ENCODE results near the gene CCZ1B.
A peak's percentile ranks its signal among the peaks of the same experiment; 100 is the strongest.
"Not testable (repeated sequence)": the region's sequence is repeated elsewhere in the genome, so short reads cannot be mapped to it uniquely, and the experiment has no call there.

The CCZ1B gene

DNA sequence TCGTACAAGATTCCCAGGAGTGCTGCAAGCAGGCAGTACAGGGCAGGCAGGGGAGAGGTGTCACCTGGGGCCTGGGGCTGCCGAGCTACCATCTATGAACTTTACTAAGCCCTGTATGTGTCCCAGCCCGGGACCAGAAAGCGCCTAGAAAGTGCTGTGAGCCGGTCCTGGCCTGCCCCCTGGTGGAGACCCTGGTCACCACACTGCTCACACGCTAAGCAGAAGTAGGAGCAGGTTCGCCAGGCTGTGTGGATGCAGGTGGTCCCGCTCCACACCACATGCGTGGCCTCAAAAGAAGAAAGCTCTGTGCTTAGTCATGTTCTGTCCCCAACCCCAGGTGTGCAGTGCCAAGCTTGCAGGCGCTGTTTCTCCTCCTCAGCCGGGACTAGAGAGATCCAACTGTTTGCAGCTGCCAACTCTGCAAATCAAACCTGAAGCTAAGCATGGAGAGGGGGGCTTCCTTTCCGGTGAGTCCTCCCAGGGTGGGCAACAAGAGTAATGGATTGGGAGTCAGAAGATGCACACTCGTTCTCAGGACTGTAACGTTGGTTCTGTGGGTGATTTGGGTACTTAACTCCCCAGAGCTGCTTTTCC lies 31.7 kb upstream of the CCZ1B start:
- H4K20me1 ChIP-seq (ENCODE audit: insufficient read depth, low read length); H3F3A ChIP-seq (ENCODE audit: insufficient read depth, low read length); H3K9me2 ChIP-seq (ENCODE audit: low read depth, low read length); H3K27me3 ChIP-seq (ENCODE audit: insufficient read depth, low read length); H3K9ac ChIP-seq (ENCODE audit: low read length); H3K9me3 ChIP-seq (ENCODE audit: low read length); H3K4me3 ChIP-seq (ENCODE audit: low read depth, low read length, poor library complexity, severe bottlenecking); H3K4me2 ChIP-seq (ENCODE audit: low read length); H3K27ac ChIP-seq (ENCODE audit: low read depth, low read length, poor library complexity, severe bottlenecking); H3K4me1 ChIP-seq (ENCODE audit: insufficient read depth, low read length, severe bottlenecking); H2AFZ ChIP-seq (ENCODE audit: low read length); H3K36me3 ChIP-seq (ENCODE audit: insufficient read depth, low read length); H3K79me2 ChIP-seq (ENCODE audit: insufficient read depth, low read length): not testable (repeated sequence)
- TF ChIP-seq, protein P1, sequence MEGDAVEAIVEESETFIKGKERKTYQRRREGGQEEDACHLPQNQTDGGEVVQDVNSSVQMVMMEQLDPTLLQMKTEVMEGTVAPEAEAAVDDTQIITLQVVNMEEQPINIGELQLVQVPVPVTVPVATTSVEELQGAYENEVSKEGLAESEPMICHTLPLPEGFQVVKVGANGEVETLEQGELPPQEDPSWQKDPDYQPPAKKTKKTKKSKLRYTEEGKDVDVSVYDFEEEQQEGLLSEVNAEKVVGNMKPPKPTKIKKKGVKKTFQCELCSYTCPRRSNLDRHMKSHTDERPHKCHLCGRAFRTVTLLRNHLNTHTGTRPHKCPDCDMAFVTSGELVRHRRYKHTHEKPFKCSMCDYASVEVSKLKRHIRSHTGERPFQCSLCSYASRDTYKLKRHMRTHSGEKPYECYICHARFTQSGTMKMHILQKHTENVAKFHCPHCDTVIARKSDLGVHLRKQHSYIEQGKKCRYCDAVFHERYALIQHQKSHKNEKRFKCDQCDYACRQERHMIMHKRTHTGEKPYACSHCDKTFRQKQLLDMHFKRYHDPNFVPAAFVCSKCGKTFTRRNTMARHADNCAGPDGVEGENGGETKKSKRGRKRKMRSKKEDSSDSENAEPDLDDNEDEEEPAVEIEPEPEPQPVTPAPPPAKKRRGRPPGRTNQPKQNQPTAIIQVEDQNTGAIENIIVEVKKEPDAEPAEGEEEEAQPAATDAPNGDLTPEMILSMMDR (IDR thresholded peaks at IDR 0.05; ENCODE audit: low read length), result peak; percentile 48

GRCh38 chr7:6855563-6856131 lies 29.6 kb upstream of the CCZ1B start:
- H3K4me3 ChIP-seq (ENCODE audit: low read depth, low read length, poor library complexity, severe bottlenecking); H3F3A ChIP-seq (ENCODE audit: insufficient read depth, low read length); H3K4me2 ChIP-seq (ENCODE audit: low read length); H3K27me3 ChIP-seq (ENCODE audit: insufficient read depth, low read length); H3K27ac ChIP-seq (ENCODE audit: low read depth, low read length, poor library complexity, severe bottlenecking); H3K36me3 ChIP-seq (ENCODE audit: insufficient read depth, low read length); H2AFZ ChIP-seq (ENCODE audit: low read length); H3K79me2 ChIP-seq (ENCODE audit: insufficient read depth, low read length); H4K20me1 ChIP-seq (ENCODE audit: insufficient read depth, low read length); H3K4me1 ChIP-seq (ENCODE audit: insufficient read depth, low read length, severe bottlenecking); H3K9me3 ChIP-seq (ENCODE audit: low read length); H3K9ac ChIP-seq (ENCODE audit: low read length); H3K9me2 ChIP-seq (ENCODE audit: low read depth, low read length): not testable (repeated sequence)

GRCh38 chr7:6854747-6855562 lies 28.9 kb upstream of the CCZ1B start:
- H3K4me3 ChIP-seq (ENCODE audit: low read depth, low read length, poor library complexity, severe bottlenecking); H4K20me1 ChIP-seq (ENCODE audit: insufficient read depth, low read length); H3F3A ChIP-seq (ENCODE audit: insufficient read depth, low read length); H3K36me3 ChIP-seq (ENCODE audit: insufficient read depth, low read length); H3K9me2 ChIP-seq (ENCODE audit: low read depth, low read length); H3K4me2 ChIP-seq (ENCODE audit: low read length); H3K4me1 ChIP-seq (ENCODE audit: insufficient read depth, low read length, severe bottlenecking); H3K9me3 ChIP-seq (ENCODE audit: low read length); H3K9ac ChIP-seq (ENCODE audit: low read length); H2AFZ ChIP-seq (ENCODE audit: low read length); H3K79me2 ChIP-seq (ENCODE audit: insufficient read depth, low read length); H3K27me3 ChIP-seq (ENCODE audit: insufficient read depth, low read length); H3K27ac ChIP-seq (ENCODE audit: low read depth, low read length, poor library complexity, severe bottlenecking): not testable (repeated sequence)

DNA sequence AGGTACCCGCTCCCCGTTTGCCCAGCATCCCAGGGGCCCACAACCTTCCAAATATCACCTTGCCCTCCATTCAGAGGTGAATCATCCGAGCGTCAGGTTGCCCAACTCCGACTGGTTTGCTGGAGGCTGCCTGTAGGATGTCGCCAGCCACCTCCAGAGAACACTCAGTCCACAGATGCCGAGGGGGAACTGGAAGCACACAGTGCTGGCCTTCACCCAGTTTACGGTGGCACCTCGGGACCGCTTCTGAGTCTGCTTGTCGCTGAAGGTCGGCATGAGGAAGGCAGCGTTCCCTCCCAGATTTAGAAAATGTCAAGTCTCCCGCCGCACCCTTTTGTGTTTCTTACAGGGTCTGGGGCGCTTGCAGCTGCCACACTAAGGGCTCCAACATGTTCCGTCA lies 27.6 kb upstream of the CCZ1B start:
- not testable (repeated sequence) for H3K36me3 ChIP-seq (ENCODE audit: insufficient read depth, low read length); H3K4me2 ChIP-seq (ENCODE audit: low read length); H3K4me1 ChIP-seq (ENCODE audit: insufficient read depth, low read length, severe bottlenecking); H3K9ac ChIP-seq (ENCODE audit: low read length); H3K27ac ChIP-seq (ENCODE audit: low read depth, low read length, poor library complexity, severe bottlenecking); H3F3A ChIP-seq (ENCODE audit: insufficient read depth, low read length); H3K9me3 ChIP-seq (ENCODE audit: low read length); H3K4me3 ChIP-seq (ENCODE audit: low read depth, low read length, poor library complexity, severe bottlenecking); H3K9me2 ChIP-seq (ENCODE audit: low read depth, low read length); H4K20me1 ChIP-seq (ENCODE audit: insufficient read depth, low read length); H3K27me3 ChIP-seq (ENCODE audit: insufficient read depth, low read length); H2AFZ ChIP-seq (ENCODE audit: low read length); H3K79me2 ChIP-seq (ENCODE audit: insufficient read depth, low read length)

GRCh38 chr7:6849127-6849526 lies 23.1 kb upstream of the CCZ1B start:
- H4K20me1 ChIP-seq (ENCODE audit: insufficient read depth, low read length); H3K9me2 ChIP-seq (ENCODE audit: low read depth, low read length); H3K27me3 ChIP-seq (ENCODE audit: insufficient read depth, low read length); H3K27ac ChIP-seq (ENCODE audit: low read depth, low read length, poor library complexity, severe bottlenecking); H3K9ac ChIP-seq (ENCODE audit: low read length); H2AFZ ChIP-seq (ENCODE audit: low read length); H3K79me2 ChIP-seq (ENCODE audit: insufficient read depth, low read length); H3K36me3 ChIP-seq (ENCODE audit: insufficient read depth, low read length); H3F3A ChIP-seq (ENCODE audit: insufficient read depth, low read length); H3K9me3 ChIP-seq (ENCODE audit: low read length); H3K4me3 ChIP-seq (ENCODE audit: low read depth, low read length, poor library complexity, severe bottlenecking); H3K4me1 ChIP-seq (ENCODE audit: insufficient read depth, low read length, severe bottlenecking); H3K4me2 ChIP-seq (ENCODE audit: low read length): not testable (repeated sequence)

- not testable (repeated sequence) for H3K9ac ChIP-seq (ENCODE audit: low read length); H3K4me2 ChIP-seq (ENCODE audit: low read length); H3K79me2 ChIP-seq (ENCODE audit: insufficient read depth, low read length); H3K27ac ChIP-seq (ENCODE audit: low read depth, low read length, poor library complexity, severe bottlenecking); H3K36me3 ChIP-seq (ENCODE audit: insufficient read depth, low read length); H3K27me3 ChIP-seq (ENCODE audit: insufficient read depth, low read length); H3K9me2 ChIP-seq (ENCODE audit: low read depth, low read length); H3F3A ChIP-seq (ENCODE audit: insufficient read depth, low read length); H2AFZ ChIP-seq (ENCODE audit: low read length); H3K4me1 ChIP-seq (ENCODE audit: insufficient read depth, low read length, severe bottlenecking); H4K20me1 ChIP-seq (ENCODE audit: insufficient read depth, low read length); H3K9me3 ChIP-seq (ENCODE audit: low read length); H3K4me3 ChIP-seq (ENCODE audit: low read depth, low read length, poor library complexity, severe bottlenecking)
These were observed 21.7 kb upstream of the CCZ1B start for GRCh38 chr7:6847751-6848150.

DNA sequence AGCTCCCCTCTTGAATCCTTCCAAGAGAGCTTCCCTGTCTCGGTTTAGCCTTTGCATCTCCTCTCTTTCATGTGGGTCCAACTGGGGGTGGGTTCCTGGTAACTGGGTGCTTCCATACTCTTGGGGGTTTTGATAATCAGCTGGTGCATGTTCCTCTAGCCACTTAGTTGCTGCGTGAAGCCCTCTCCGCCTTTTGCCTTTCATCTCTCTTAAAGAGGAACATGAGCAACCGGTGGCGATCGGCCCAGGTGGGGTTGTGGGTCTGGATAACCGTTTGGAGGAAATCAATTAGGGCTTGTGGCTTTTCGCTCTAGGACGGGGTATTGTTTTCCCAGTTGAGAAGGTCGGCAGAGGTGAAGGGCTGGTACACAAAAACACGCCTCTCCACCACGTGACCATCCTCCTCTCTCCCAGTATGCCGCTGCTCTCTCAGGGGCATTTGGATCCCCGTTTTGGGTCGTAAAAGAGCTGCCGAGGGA lies 19.9 kb upstream of the CCZ1B start:
- H2AFZ ChIP-seq (ENCODE audit: low read length), result not testable (repeated sequence)

More for the DNA sequence above, 19.9 kb upstream of the CCZ1B start:
- H3K4me1 ChIP-seq (ENCODE audit: insufficient read depth, low read length, severe bottlenecking); H3K9me2 ChIP-seq (ENCODE audit: low read depth, low read length); H3K79me2 ChIP-seq (ENCODE audit: insufficient read depth, low read length); H3K27me3 ChIP-seq (ENCODE audit: insufficient read depth, low read length); H3K4me2 ChIP-seq (ENCODE audit: low read length); H3K36me3 ChIP-seq (ENCODE audit: insufficient read depth, low read length); H3F3A ChIP-seq (ENCODE audit: insufficient read depth, low read length); H4K20me1 ChIP-seq (ENCODE audit: insufficient read depth, low read length); H3K27ac ChIP-seq (ENCODE audit: low read depth, low read length, poor library complexity, severe bottlenecking); H3K9me3 ChIP-seq (ENCODE audit: low read length); H3K9ac ChIP-seq (ENCODE audit: low read length); H3K4me3 ChIP-seq (ENCODE audit: low read depth, low read length, poor library complexity, severe bottlenecking): not testable (repeated sequence)
